ENCODE measurements around the gene UQCR11.

Gene UQCR11

GRCh38 chr19:1632462-1633268, 27.4 kb upstream of the UQCR11 start:
- no peak overlapping the region for H3K27ac ChIP-seq
- no peak for TF ChIP-seq CTCF (conservative IDR thresholded peaks at IDR 0.05)

GRCh38 chr19:1631557-1632100, 26.4 kb upstream of the UQCR11 start:
- no peak for TF ChIP-seq CTCF (conservative IDR thresholded peaks at IDR 0.05)
- no peak overlapping the region for H3K27ac ChIP-seq

- TF ChIP-seq CTCF (conservative IDR thresholded peaks at IDR 0.05), result no peak
- no peak overlapping the region for H3K27ac ChIP-seq
These were observed 25.5 kb upstream of the UQCR11 start for GRCh38 chr19:1630811-1631210.

- TF ChIP-seq CTCF (conservative IDR thresholded peaks at IDR 0.05), result no peak
- H3K27ac ChIP-seq, result no peak overlapping the region
These were observed 24.8 kb upstream of the UQCR11 start for GRCh38 chr19:1630012-1630411.

GRCh38 chr19:1629256-1629808, 24.1 kb upstream of the UQCR11 start:
- H3K27ac ChIP-seq, result no peak overlapping the region
- no peak for TF ChIP-seq CTCF (conservative IDR thresholded peaks at IDR 0.05)

GRCh38 chr19:1627194-1627593, 21.9 kb upstream of the UQCR11 start:
- no peak overlapping the region for H3K27ac ChIP-seq
- TF ChIP-seq CTCF (conservative IDR thresholded peaks at IDR 0.05), result no peak

- H3K27ac ChIP-seq, result no peak overlapping the region
- TF ChIP-seq CTCF (conservative IDR thresholded peaks at IDR 0.05), result no peak
These were observed 21.3 kb upstream of the UQCR11 start for GRCh38 chr19:1626417-1627010.

All from VCaP (cell line).